Measurements from ENCODE around the gene CCNB2. TPM values are rescaled to one million over a fixed set of nuclear protein-coding genes. Genes with fewer than 3 reads are reported as not detected.
A peak's percentile ranks its signal among the peaks of the same experiment; 100 is the strongest.

Gene CCNB2
- total and polyA plus RNA-seq, 8 donors, result 3.3 to 70.1 (median 33.8) TPM

GRCh38 chr15:59174151-59174834 is 69.3 kb downstream of the CCNB2 start:
- Histone ChIP-seq H3K36me3 (peaks cover 0 to 31% of the 10 kb centered on the region in 2 donors), H3K27me3 (no peaks in the 10 kb centered on the region), H3K4me1 (peaks cover 0 to 29% of the 10 kb centered on the region in 2 donors), H3K9me3 (no peaks in the 10 kb centered on the region), H3K4me3 (no peak overlapping the region), H3K27ac (peak overlapping the region; percentile 74 to 81)
- intact Hi-C loops (cut with DNase I), result loop anchor here in 1 of 2 donors (10.0 kb wide), 2 partner anchors 71 to 321 kb away; no protein-coding TSS in a partner anchor
- DNase-seq (no peak), ATAC-seq (peak; percentile 11)
- TF ChIP-seq CTCF (IDR thresholded peaks at IDR 0.05), result no peak

Small RNA genes within 50 kb of the gene (microRNA-seq; reads per million reads assigned to microRNA genes)
- 2.3 to 3.7 reads per million in 2 donors for gene MIR2116

Other genes starting within 250 kb of the CCNB2 start
- 10 to 100 TPM; 57.4 to 87.7 TPM for gene SLTM, start 171.5 kb upstream of the CCNB2 start, total RNA-seq
- gene SLTM, start 171.5 kb upstream of the CCNB2 start, polyA plus RNA-seq (ENCODE audit: insufficient read length in 6 of 6), result 100 to 1,000 TPM; 121 to 154 (median 144) TPM
- 10 to 100 TPM; 34.1 to 38.9 TPM for gene RNF111, start 117.5 kb upstream of the CCNB2 start, total RNA-seq
- gene RNF111, start 117.5 kb upstream of the CCNB2 start, polyA plus RNA-seq (ENCODE audit: insufficient read length in 6 of 6), result 10 to 100 TPM; 36.4 to 40.6 (median 39.2) TPM
- not detected for gene LDHAL6B, start 101.7 kb downstream of the CCNB2 start, total RNA-seq
- gene LDHAL6B, start 101.7 kb downstream of the CCNB2 start, polyA plus RNA-seq (ENCODE audit: insufficient read length in 6 of 6), result under 1 TPM in 4 of 6 donors, not detected in 2; 0.09 to 0.17 (median 0.15) TPM

Data from left lung (tissue), 10 donors.